Stimulated activated CD4-positive, alpha-beta T cell treated with anti-CD3 and anti-CD28 coated beads, TNF-alpha, amount 100 ng/mL, for 4 hours (primary cell): ENCODE data around the gene CAND2.
"Not testable (repeated sequence)": the region's sequence is repeated elsewhere in the genome, so short reads cannot be mapped to it uniquely, and the experiment has no call there.

Experiments used
- DNase-seq, 3 experiments: peaks; one replicate each; pipeline ENCODE4 v3.0.0-alpha.2; 2020; ENCODE audit warnings: low read depth in 3 of 3

The CAND2 gene

DNA sequence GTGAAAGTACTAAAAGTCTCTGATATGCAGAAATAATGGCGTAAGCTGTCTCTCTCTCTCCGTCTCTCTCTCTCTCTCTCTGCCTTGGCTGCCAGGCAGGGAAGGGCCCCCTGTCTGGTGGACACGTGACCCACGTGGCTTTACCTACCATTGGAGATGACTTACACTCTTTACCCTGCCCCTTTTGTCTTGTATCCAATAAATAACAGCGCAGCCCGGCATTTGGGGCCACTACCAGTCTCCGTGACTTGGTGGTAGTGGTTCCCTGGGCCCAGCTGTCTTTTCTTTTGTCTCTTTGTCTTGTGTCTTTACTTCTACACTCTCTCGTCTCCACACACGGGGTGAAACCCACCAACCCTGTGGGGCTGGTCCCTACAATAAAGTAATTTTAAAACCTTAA is 25.2 kb upstream of the CAND2 start:
- DNase-seq: no peak

DNA sequence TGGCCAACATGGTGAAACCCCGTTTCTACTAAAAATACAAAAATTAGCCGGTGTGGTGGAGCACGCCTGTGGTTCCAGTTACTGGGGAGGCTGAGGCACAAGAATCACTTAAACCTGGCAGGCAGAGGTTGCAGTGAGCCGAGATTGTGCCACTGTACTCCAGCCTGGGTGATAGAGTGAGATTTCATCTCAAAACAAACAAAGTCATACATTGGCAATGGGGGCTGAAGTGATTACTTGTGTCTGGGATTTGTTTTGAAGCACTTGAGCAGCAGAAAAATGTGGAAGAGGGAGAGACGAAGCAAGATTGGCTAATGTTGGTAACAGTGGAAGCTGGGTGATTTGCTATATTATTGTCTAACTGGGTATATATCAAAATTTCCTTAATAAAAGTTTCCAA is 24.0 kb upstream of the CAND2 start:
- DNase-seq: no peak

DNA sequence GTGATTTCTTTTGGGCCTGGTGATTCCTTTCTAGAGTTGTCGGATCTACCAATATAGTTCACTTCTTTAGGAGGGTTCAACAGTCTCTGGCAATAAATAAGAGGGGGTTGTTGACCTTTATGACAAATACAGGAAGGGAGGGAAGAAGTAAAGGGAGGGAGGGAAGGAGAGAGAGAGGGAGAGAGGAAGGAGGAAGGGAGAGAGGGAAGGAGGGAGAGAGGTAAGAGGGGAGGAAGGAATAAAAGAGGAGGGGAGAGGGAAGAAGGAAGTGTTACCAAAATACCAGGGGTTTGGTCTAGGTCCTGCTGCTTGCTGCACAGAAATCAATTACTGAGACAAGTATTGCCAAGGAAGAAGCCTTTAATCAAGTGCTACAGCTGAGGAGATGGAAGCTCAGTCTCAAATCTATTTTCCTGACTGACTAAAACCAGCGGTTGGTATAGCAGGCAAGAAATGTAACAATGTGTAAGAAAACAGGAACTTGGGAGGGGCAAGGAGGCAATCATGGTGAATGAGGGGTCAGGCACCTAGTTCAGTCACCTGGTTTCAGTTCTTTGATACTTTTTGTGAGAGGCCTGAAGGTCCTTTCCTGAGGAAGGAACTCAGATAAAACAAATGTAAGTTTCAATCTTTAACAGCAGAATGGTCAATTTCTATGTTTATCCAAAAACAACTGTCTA is 23.3 kb upstream of the CAND2 start:
- no peak for DNase-seq

DNA sequence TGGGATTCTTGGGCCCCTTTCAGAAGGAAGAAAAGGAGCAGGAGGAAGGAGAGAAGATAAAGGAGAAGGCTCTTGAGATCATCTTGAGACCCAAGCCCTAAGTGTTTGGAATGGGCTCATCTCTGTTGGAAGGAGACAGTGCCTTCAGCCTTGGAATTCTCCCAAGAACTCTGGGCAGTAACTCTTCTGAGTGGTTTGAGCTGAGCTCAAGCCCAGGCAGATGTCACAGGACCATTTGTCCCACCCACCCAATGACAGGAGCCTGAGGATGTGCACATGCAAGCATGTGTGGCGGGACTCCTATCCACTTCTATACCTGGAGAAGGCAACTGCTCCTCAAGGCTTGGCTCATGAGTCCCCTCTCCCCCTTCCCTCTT is 22.8 kb upstream of the CAND2 start:
- DNase-seq: no peak

DNA sequence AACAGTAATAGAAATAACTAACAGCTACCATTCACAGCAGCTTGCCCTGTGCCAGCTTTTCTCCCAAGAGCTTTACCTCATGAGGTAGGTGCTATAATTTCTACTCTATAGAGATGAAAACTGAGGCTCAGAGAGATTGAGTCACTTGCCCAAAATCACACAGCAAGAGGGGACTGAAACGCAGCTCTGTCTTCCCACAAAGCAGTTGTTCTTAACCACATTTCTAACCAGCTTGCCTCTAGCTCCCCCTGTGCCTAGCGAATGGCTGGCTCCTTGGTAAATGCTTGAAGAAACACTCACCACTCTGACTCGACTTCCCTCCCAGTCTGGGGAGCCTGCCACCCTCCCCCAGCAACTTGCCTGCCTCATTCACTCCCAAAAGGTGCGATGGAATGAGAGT is 21.9 kb upstream of the CAND2 start:
- no peak for DNase-seq

DNA sequence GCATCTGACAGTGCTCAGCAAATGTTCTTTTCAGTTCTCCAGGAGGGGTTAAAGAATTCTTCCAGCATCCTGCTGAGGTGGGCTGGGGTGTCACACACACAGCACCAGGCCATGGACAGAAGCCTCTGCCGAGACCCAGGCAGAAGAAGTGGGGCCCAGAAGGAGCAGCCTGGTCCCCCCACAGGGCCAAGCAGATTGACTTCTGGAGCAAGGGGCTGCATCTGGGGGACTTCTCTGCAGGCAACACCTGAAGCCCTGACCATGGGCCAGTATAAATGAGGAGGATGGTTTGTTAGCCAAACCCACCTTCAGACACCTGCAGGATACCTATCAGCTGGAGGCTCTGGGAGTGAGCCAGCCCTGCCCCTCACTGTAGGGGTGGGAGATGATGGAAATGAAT is 21.3 kb upstream of the CAND2 start:
- no peak for DNase-seq

DNA sequence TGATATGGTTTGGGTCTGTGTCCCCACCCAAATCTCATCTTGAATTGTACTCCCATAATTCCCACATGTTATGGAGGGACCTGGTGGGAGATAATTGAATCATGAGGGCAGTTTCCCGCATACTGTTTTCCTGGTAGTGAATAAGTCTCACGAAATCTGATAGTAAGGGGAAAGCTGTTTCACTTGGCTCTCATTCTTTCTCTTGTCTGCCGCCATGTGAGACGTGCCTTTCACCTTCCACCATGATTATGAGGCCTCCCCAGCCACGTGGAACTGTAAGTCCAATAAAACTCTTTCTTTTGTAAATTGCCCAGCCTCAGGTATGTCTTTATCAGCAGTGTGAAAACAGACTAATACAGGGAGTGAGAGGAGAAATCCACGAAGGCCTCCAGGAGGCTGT is 20.5 kb upstream of the CAND2 start:
- DNase-seq: not testable (repeated sequence)

DNA sequence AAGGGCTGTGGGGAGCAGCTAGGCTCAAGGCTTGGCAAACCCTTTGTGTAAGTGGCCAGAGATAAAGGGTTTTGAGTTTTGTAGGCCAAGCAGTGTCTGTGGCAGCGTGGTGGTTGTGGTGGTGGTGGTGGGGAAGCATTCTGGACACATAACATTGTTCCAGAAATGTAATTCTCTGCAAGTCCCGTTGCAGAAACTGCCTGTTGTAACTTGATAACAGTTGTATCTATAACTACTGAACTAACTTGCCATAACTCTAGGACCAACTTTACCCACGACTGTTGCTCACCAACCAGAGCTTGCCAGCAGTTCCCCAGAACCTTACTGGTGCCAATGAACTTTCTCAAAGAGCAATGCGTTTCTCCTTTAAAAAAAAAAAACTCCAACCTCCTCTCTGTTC is 19.3 kb upstream of the CAND2 start:
- no peak for DNase-seq

DNA sequence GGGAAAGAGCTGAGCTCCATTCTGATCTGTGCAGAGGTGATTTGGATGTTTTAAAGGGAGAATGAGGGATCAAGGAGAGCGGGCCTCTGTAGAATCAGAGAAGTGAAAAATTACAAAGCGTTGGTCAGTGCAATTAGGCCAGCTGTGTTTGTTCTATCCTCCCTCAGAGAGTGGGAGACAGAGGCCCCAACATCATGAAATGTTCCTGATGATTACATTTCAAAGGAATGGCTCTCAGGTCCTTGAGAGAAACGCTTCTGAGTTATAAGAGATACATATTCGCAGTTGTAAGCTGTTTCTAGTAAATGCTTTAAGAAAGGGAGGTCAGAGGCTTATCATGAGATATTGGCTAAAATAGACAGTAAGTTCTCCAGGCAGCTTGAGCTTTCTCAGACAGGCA is 15.7 kb upstream of the CAND2 start:
- no peak for DNase-seq

DNA sequence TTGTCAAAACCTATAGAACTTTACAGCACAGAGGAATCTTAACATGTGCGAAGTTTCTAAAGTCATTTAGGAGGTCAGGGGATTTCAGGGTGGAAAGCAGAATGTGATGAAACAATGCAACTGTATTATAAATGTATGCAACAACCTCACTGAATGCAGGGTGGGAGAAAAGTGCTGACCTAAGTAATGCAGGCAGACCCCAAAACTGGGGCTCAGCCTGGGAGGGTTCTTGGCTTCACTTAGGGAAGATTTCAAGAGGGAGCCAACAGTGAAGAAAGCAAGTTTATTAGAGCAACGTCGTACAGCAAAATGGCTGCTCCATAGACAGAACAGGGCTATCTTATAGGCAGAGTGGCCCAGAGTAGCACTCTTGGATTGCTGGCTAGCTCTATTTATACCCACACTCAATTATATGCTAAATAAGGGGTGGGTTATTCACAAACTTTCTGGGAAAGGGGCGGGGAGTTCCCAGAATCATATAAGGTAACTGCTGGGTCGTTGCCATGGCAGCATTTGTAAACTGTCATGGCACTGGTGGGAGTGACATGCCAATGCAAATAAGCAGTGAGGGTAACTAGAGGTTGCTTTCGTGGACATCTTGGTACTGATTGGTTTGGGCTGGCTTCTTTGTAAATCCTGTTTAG is 14.2 kb upstream of the CAND2 start:
- DNase-seq: no peak

DNA sequence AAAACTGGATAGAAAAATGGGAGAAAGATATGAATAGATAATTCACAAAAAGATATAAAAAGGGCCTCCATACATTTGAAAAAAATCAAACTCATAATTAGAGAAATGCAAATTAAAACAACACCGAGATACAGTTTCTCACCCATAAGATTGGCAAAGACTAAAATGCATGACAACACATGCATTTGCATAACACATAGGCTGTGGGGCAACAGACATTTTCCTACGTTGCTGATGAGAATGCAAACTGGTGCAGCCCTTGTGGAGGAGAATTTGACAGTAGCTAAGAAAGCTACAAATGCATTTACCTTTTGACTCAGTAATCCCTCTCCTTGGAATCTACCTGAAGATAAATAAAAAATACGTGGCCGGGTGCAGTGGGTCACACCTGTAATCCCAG is 11.4 kb upstream of the CAND2 start:
- no peak for DNase-seq

DNA sequence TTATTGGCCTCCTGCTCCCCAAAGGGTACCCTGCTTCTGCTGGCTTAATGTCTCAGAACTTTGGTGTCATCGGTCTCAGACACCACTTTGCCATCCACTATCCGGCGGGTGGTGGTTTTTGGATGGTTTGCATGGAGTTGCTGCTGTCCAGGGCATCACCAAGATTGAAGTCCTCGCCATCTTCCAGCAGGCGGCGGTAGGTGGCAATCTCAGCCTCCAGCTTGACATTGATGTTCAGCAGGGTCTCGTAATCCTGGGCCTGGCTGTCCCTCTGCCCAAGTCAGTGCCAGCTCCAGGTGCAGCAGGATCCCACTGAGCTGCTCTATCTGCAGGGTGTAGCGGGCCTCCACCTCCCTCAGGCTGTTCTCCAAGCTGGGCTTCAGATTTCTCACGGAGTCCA is 9.1 kb upstream of the CAND2 start:
- peak in 2 of 3 experiments; percentile 21 to 37 for DNase-seq

DNA sequence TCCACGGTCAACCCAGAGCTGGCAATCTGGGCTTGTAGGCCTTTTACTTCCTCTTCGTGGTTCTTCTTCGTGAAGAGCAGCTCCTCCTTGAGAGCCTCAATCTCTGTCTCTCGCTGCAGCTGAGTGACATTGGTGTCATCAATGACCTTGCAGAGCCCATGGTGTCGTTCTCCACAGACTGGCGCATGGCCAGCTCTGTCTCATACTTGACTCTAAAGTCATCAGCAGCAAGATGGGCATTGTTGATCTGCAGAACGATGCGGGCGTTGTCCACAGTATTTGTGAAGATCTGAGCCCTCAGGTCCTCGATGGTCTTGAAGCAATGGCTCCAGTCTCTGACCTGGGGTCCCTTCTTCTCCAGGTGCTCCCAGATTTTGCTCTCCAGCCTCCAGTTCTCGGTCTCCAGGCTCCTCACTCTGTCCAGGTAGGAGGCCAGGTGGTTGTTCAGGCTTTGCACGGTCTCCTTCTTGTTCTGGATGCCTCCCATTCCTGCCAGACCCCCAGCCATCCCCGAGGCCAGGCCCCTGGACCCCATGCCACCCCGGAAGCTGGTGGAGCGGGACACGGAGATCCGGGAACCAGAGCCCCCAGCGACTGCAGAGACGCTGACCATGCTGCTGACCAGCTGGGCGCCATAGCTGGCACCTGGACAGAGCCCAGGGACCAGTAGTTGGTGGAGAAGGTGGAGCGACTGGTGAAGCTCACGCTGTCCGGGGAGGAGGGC is 8.4 kb upstream of the CAND2 start:
- not testable (repeated sequence) for DNase-seq

DNA sequence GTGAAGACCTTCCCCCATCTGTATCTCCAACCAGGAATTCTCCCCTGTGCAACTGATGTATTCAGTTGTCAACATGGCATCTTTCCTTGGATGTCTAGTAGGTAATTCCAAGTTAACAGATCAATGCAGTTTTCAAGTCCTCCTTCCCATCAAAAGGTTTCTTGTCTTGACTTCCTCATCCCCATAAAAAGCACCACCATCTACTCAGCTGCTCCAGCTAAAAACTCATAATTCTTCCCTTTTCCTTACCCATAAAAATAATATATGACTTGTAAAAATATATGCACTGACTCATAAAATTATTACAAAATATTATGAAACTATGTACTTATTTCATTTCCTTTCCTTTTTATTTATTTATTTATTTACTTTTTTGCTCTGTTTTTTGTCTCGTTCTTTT is 5.0 kb upstream of the CAND2 start:
- DNase-seq: no peak

DNA sequence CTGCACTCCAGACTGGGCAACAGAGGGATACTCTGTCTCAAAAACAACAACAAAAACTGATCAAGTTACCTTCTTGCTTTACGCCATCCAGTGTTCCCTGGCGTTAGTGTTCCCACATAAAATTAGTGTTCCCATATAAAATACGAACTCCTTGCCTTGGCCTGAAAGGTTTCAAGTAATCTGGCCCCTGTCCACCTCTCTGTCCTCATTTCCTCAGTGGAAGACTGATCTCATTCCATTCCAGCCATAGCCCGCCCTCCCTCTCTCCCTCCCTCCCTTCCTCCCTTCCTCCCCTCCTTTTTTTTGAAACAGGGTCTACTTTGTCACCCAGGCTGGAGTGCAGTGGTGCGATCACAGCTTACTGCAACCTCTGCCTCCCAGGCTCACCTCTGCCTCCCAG is 2.8 kb upstream of the CAND2 start:
- no peak for DNase-seq

DNA sequence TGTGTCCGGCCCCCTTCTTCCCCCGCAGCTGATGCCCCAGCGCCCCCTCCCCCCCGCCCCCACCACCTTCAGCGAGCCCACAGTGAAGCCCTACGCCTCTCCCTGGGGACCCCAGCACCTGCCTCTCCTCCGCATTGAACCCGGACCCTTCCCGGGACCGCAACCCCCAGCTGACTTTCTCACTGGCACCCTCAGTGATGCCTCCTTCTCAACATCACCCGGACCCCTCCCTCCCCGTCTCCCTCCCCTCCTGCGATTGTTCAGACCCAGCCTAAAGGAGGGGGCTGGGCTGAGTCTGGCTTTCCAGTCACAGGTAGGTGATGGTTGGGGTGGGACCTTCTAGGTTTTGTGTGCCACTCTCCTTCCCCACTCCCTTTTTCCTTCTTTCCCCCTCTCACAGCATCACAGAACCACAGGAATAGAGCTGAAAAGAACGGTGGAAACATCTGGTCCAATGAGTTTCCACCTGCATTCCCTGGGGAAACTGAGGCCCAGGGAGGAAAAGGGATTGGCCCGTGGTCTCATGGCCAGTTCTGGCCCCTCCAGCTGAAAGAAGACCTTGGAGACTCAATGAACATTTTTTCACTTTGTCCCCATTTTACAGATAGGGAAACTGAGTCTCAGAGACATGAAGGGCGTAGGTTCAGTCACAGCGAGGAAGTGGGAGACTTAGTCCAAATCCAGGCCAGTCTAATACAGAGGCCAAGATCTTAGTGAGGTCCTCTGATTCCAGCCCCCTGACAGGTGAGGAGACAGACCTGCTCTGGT is 828 bp downstream of the CAND2 start:
- DNase-seq: no peak

DNA sequence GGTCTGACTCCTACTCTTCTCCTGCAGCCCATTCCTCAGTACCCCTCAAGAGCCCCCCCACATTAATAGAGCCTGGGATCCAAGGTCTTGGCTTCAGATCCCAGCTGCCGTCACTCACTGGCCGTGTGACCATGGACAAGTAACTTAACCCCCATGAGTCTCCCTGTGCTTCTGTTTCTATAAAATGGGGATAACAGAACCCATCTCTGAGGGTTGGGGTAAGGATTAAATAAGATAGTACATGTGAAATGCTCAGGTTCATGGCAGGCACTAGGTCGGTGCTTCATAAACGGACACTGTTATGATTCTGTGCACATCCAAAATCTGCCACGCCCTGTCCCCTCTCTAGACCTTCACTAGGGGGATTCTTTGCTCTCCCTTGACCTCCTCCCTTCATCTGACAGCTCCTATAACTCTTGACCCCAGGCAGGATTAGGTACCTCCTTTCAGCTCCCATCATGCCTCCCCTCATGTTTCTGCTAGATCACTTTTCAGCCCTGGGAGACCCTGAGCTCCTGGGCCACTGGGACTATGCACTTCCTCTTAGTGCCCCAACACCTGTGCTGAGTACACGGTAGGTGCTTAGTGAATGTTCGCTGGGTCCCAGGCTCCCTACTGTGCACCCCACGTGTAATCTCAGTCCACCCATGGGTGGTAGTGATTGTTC is 1.5 kb downstream of the CAND2 start:
- no peak for DNase-seq

DNA sequence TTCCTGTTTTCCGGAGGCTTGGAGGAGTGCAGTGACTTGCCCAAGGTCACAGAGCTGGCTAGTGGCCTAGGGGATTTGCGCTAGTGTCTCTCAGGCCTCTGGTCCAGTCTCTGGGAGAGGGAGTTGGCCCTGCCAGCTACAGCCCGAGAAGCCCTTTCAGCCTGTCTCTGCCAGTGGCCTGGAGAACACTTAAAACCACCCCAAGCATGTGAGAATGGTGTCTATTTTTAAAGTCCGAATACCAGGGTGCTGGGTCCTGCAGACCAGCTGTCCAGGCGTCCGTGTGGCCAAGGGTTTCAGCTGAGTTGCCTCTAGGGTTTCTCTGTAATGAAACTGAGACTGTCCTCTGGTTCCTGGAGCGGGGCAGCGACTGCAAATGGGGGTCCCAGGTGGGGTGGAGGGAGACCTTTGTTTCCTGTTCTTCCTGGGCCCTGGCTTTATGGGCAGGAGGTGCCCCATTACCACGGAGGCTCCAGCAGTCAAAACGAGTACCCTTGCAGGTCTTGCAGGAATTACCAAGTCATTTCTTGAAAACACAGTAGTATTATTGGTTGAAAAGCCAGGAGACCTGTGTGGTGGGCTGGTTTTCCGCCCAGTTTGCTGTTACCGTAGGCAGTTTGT is 2.2 kb downstream of the CAND2 start:
- DNase-seq: no peak

DNA sequence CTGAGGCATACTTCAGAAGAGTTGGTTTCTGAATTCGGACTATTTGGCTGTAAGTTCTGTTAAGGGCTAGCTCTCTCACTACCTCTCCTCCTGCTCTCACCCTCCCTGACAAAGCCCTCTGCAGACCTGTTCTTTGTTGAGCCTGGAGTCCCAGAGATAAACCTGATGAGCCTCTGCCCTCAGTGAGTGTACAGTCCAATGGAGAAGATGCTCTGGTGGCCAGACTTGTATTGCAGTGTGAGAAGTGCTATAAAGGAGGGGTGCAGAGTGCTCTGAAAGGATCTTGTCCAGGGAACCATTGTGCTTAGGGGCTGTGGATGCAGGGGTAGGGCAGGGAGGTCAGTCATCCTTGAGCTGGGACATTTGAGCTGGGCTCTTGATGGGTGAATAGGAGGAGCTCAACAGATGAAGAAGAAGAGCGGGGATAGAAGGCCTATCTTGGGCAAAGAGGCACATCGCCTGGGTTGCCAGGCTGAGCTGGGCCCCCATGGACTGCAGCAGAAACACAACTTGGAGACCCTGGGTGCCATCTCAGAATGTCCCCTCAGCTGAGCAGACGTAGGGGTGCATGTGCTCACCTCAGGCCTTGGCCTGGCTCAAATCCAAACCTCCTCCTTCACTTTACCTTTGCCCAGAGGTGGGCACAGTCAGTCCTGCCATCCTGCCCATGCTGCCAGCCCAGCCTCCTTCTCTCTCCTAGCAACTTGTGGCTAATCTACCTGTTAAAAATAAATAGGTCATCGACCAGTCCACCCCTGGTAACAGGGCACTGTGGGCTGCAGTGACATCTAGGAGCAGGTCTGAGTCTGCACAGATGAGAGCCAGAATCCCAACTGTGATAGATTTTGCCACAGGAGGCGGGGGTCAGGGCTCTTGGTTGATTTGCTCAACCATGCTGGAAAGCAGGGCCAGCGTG is 3.3 kb downstream of the CAND2 start:
- DNase-seq: no peak

DNA sequence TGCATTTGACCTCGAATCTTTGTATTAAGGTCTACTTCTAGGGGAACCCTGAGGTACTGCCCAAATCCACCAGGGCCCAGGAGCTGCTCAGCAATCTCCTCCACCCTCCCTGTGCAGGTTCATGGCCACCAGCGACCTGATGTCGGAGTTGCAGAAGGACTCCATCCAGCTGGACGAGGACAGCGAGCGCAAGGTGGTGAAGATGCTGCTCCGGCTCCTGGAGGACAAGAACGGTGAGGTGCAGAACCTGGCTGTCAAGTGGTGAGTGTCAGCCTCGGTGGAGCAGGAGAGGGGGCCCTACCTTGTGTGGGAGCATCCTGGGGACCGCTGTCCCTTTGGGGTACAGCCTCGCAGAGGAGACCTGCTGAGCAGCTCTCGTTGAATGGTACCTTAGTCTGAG is 6.9 kb downstream of the CAND2 start:
- DNase-seq: no peak
